HG03103 (cell line): ENCODE results near the gene HOXB5.

Source experiments
- ATAC-seq: cut with Tn5 transposase; IDR thresholded peaks from one replicate; pipeline ENCODE4 v1.9.1; 2021; ENCODE audit warnings: low read depth; ENCODE audit not compliant: unreplicated experiment

Gene HOXB5

GRCh38 chr17:48592057-48592514, 1.5 kb downstream of the HOXB5 start:
- no peak for ATAC-seq

GRCh38 chr17:48591255-48592056, 2.1 kb downstream of the HOXB5 start:
- no peak for ATAC-seq

- no peak for ATAC-seq
Observed at GRCh38 chr17:48590607-48591161, 2.9 kb downstream of the HOXB5 start.

DNA sequence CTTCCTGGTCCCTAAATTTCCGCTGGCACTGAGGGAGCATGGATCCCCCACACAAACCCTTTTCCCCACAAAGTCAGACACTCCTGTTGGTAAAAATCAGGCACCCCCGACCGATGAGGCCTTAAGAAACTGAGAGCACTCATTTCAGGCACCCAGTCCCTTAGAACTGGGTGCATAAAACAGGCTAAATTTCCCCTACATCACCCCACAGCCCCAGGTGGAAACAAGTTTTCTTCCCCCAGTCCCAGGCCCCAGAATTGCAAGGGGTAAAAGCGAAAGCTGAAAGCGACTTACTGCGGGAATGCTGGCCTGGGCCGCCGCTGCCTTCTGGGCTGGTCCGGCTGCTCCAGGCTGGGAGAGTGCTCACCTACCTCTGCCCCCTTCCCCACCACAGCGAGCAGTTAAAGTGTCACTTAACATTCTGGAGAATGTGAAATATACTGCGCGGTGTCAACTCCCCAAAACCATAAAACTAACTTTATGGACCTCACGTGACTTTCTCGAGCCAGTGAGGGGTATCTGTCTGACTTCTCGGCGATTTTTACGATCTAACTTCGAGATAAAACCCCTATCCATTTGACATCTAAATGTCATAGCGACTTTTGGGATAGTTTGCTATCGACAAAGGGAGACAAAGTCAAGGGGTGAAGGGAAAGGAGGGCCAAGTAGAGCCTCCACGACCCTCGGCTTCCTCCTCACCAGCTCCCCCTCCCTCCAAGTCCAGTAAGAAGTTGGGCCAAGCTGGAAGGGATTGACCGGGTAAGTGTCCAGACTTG, 3.6 kb downstream of the HOXB5 start, which contains the start of gene HOXB3:
Gene HOXB3 (minus strand): TSS at position 411 of the 776 bp plus-strand sequence. CDS start 37,767 bp downstream, outside the sequence.
- ATAC-seq: no peak

DNA sequence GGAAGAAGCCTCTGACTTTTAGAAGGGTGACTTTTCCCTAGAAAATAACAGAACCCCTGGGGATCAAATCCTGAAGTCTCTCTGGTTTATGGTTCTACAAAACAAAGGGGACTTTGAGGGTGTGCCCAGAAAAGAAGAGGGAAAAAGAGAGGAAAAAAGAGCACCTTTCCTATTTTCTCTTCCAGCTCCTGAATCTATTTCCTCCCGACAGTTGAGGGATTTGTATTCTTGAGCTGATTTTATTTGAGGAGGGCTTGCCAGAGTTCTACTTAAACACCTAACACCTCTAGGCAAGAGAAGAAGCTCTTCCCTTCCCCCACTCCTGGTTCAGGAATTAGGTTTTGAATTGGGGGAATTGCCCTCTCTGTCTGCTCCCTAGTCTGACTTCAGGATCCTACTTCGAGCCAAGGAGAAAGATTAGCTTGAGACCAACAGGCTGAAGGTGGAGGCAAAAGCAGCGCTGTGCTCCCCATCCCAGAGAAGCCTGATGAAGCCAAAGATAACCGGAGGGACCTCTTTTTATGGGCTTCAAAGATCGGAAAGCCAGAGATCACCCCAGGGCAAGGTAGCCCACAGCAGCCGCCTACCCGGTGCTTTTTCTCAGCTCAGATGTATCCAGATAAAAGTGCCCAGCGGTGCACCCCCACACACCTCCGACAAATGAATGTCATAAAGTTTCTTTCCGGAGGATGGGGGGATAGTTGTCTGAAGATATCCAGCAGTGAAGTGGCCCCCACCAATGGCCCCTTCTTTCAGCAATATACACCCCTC, 4.3 kb downstream of the HOXB5 start:
- no peak for ATAC-seq

DNA sequence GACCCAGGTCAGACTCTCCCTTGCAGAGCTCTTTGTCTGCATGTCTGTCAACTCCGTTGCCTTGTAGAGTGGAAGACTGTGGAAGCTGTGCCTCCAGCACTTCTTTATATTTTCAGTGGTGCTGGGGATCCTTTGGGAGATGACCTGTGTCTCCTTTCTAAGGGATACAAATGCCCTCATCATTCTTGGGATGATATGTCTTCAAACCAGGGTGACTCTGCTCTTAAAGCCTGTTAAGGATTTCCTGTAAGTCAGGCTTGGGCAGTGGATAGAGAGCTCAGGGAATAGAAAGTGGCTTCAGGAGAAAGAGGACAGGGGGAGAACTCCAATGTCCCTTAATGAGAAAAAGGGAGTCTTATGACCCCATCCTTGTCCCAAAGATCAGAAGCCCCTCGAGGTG, 5.1 kb downstream of the HOXB5 start:
- no peak for ATAC-seq

- no peak for ATAC-seq
Observed at GRCh38 chr17:48588074-48588415, 5.5 kb downstream of the HOXB5 start.

DNA sequence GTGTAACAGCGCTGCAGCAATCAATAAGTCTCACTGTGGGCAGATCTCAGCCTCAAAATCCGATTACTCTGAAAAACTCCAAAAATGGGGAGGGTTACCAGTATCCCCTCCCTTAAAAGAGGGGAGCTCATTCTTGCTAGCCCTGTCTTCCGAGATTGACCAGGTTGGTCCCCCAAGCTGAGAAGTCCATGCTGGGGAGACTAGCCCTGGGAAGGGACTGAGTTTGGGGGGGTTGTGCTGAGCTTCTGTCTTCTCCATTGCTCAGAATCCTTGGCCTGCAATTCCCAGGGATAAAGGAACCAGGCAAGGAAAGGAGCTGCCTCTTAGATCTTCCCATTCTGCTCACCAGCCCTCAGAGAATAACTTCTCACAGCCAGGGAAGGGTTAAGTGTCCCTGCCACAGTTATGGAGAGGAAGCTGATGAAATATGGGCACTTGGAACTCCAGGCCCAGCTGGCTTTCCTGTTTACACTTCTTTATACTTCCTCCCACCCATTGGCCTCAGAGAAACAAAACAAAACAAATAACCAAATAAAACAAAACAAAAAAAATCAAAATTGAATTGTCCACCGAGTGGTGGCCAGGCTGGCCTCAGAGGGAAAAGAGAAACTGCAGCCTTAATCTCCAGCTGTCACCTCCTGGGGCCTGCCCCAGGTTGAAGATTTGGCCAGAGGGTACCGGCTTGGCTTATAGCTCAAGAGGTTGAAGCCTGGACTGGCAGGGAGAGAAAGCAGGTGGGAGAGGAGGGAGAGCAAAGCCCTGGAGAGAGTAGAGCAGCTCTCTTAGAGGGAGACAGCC, 6.1 kb downstream of the HOXB5 start:
- ATAC-seq: no peak

DNA sequence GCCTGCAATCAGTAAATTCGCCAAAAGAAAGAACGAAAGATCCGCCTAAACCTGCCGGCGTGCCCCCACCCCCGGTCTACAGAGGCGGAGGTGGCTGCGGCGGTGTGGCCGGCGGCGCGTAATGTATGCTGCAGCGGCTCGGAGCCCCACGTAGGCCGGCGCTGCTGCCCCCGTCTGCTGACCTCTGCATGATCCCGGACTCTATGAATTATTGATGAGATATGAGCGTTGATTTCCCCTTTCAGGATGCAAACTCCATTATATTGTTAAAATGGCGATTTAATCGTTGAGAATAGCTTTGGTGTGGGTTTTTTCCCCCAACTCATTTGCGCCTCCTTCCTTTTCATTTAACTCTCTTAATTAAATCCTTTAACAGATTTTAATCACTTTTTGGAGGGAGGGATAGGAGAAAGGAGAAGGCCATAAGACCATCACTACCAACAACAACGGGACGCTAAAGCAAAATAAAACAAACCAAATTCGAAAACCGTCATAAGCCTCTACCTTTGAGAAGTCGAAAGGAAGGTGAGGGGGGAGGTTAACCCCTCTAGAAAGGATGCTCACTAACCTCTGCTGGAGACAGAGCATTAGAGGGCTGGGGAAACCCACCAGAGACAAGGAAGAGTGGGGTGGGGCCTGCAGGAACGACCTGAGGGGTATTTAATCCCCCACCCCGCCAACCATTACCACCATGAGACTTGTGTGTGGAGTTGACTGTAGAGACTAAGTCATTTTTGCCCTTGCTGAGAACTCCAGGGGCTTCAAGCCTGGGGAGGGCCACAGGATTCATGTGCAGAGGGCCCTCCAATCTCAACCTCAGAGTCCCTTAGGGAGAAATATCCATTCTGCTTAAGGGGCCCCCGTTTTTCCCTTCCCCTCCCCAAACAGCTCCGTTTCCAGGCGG, 7.0 kb downstream of the HOXB5 start:
- ATAC-seq: no peak

DNA sequence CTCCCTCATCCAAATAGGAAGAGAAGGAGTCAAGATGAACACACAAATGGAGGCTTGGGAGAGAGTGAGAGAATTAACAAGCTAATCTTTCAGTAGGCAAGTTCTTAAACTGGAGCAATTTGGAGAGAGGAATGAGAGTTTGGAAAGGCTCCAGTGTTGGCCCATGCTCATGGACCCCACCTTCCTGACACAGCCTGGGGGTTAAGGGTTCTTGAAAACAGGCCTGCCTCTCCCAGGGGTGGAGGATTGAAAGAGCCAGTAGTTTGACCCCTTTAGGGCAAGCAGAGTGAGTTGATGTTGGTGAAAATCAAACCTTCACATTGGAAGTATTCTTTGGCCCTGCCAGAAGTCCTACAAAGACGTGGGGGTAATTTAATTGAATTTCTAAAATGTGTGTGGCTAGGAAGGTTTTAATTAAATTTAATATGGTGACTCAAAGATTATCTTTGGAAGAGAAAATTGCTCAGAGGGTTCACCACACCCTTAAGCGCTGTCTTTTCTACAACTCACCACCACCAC, 9.3 kb downstream of the HOXB5 start:
- no peak for ATAC-seq

DNA sequence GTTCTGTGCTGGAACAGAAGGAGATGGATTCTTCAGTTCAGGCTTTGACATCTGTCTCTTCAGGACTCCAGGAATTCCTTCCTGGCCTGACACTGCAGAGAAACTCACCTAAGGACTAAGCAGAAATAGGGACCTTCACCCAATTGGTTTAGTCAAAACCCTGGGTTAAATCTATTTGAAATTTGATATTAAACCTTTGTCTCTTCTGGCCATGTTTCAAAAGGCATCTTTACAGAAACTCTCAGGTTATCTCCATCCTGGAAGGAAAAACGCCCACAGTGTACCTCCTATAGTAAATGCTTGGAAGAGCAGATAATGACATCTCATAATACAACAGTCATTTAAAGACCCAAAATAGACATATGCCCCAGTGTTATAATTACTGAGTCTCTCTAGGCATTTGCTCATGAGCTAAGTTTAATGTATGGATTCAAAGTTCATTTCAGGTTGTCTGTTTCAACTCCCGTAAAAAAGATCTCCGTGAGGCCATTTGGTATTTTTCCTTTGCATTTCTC, 9.8 kb downstream of the HOXB5 start:
- ATAC-seq: no peak

- ATAC-seq: no peak
Observed at GRCh38 chr17:48582750-48583069, 10.9 kb downstream of the HOXB5 start.

DNA sequence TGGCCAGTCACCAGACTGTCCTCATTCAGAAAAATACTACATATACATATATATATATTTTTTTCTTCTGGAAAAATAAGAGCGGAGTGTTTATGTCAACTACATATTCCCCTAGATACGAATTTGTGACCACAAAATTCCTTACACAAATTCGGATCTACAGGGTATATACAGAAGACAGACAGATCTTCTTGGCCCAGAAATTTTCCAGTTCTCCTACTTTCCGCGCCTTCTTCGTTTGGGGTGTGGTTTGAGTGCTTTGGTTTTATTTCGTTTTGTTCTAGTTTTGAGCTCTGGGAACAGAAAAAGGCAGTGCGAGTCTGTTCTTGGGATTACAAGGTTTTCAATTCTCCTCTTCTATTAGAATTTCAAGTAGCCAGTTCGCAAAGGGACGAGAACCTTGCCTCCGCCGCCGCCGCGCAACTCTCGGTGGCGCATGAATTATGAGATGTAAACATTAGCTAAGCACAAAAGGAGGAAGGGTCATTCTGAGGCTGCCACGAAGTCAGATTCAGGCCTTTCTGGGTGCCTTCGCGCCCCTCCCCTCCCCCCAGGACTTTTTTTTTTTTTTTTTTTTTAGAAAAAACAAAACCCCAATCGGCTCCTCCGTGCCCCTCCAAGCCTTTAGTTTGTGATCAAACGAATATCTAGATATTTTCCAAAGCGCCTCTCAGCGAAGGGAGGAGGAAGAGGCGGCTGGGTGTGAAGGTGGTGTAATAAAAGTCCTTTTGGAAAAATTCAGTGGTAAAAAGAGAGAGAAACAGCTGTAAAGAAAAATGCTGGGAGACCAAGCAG, 13.6 kb downstream of the HOXB5 start:
- no peak for ATAC-seq

DNA sequence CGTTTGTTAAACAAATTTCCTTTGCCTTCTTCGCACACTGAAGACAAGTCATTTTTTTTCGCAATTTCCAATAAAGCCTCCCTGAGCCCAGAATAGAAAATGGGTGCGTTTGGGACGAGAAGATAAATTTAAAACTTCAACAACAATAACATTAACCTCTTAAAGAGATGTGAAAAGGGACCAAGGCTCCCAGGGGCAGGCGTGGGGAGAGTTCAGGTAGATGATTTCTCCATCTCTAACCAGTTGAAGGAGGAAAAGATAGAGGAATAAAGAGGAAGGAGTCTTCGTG, 14.2 kb downstream of the HOXB5 start:
- ATAC-seq: no peak

- no peak for ATAC-seq
Observed at GRCh38 chr17:48578616-48579470, 14.7 kb downstream of the HOXB5 start.

DNA sequence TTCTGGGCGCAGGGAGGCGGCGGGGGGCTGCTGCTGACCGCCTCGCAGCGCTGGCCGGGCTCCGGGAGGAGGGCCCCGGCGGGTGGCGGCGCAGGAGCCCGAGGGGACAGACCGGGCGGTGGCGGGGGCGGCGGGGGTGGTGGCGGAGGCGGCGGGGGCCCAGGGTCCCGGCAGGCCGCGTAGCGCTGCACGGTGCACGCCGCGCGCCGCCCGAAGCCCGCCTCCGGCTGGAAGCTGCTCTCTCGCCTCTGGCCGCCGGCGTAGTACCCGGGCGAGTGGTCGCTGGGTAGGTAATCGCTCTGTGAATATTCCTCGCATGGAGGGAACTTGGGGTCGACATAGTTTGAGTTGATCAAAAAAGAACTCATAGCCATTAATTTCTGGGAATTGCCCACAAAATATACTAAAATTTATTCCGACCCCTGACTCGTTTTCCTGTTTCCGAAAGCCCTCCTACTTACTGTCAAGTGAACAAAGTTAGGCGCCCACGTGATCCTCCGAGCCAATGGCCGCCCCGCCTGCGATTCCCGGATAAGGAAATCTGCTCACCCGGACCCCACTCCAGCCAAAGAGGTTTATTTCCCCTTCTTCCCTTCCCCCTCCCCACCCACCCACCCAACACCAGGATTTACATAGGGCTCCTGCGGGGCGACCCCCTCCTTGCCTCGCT, 15.5 kb downstream of the HOXB5 start, which contains the start of gene HOXB4:
Gene HOXB4 (minus strand): TSS at position 405 of the 670 bp plus-strand sequence. CDS start 31 bp downstream, at position 374.
- ATAC-seq: no peak
